GM21360 (cell line): ENCODE results near the gene DPYD.

Source experiments
- ATAC-seq: cut with Tn5 transposase; IDR thresholded peaks from one replicate; pipeline ENCODE4 v1.9.1; 2021; ENCODE audit warnings: mild to moderate bottlenecking, moderate library complexity; ENCODE audit not compliant: unreplicated experiment

DPYD gene

GRCh38 chr1:97844552-97845089 lies 76.2 kb downstream of the DPYD start:
- no peak for ATAC-seq

- ATAC-seq: no peak
Measured at GRCh38 chr1:97841338-97841737, 79.5 kb downstream of the DPYD start.

GRCh38 chr1:97837161-97837560 lies 83.7 kb downstream of the DPYD start:
- no peak for ATAC-seq

GRCh38 chr1:97834899-97835298 lies 85.9 kb downstream of the DPYD start:
- ATAC-seq: no peak

GRCh38 chr1:97833881-97834280 lies 87.0 kb downstream of the DPYD start:
- ATAC-seq: no peak

GRCh38 chr1:97832481-97832880 lies 88.4 kb downstream of the DPYD start:
- no peak for ATAC-seq

- peak; percentile 90 for ATAC-seq
Measured at GRCh38 chr1:97827887-97828286, 92.9 kb downstream of the DPYD start.

- no peak for ATAC-seq
Measured at GRCh38 chr1:97826820-97827219, 94.0 kb downstream of the DPYD start.

- ATAC-seq: no peak
Measured at GRCh38 chr1:97824624-97825023, 96.2 kb downstream of the DPYD start.

GRCh38 chr1:97824200-97824599 lies 96.6 kb downstream of the DPYD start:
- ATAC-seq: no peak

- no peak for ATAC-seq
Measured at GRCh38 chr1:97820470-97821188, 100.2 kb downstream of the DPYD start.

GRCh38 chr1:97816927-97817326 lies 103.9 kb downstream of the DPYD start:
- ATAC-seq: no peak

- no peak for ATAC-seq
Measured at GRCh38 chr1:97814804-97815203, 106.0 kb downstream of the DPYD start.

GRCh38 chr1:97814121-97814520 lies 106.7 kb downstream of the DPYD start:
- no peak for ATAC-seq

GRCh38 chr1:97812076-97812475 lies 108.8 kb downstream of the DPYD start:
- no peak for ATAC-seq

- ATAC-seq: no peak
Measured at GRCh38 chr1:97806996-97807520, 113.8 kb downstream of the DPYD start.

GRCh38 chr1:97806326-97806725 lies 114.5 kb downstream of the DPYD start:
- no peak for ATAC-seq

GRCh38 chr1:97805093-97805492 lies 115.7 kb downstream of the DPYD start:
- ATAC-seq: no peak

GRCh38 chr1:97803026-97803425 lies 117.8 kb downstream of the DPYD start:
- ATAC-seq: no peak

GRCh38 chr1:97802011-97802410 lies 118.8 kb downstream of the DPYD start:
- ATAC-seq: no peak

- ATAC-seq: no peak
Measured at GRCh38 chr1:97797403-97798183, 123.2 kb downstream of the DPYD start.

GRCh38 chr1:97796711-97797110 lies 124.1 kb downstream of the DPYD start:
- no peak for ATAC-seq
